OCI-LY7 (cell line): ENCODE data around the gene ANOS1.
"Not testable (repeated sequence)": the region's sequence is repeated elsewhere in the genome, so short reads cannot be mapped to it uniquely, and the experiment has no call there.

Experiments used
- CTCF ChIP-seq: fragments of 200-600 bp; sonication (generic); conservative IDR thresholded peaks from 2 replicates; pipeline ENCODE4 v1.5.1; 2014; ENCODE audit warnings: mild to moderate bottlenecking, antibody characterized with exemption, low read length, moderate library complexity, mixed read lengths
- EZH2phosphoT487 ChIP-seq: fragments of 200-600 bp; sonication (generic); IDR thresholded peaks from 2 replicates; pipeline ENCODE4 v1.6.1; 2018; ENCODE audit warnings: low read depth, borderline replicate concordance, mild to moderate bottlenecking, mixed run types, antibody characterized with exemption, low read length, moderate library complexity, mixed read lengths

GRCh38 chrX:8757609-8758389 lies 25.9 kb upstream of the ANOS1 start:
- TF ChIP-seq CTCF, EZH2phosphoT487: not testable (repeated sequence)
